ENCODE measurements around the gene SGPP2. TPM values are rescaled to one million over a fixed set of nuclear protein-coding genes. Genes with fewer than 3 reads are reported as not detected.
"Not testable (repeated sequence)": the region's sequence is repeated elsewhere in the genome, so short reads cannot be mapped to it uniquely, and the experiment has no call there.

The SGPP2 gene
- total RNA-seq, 4 donors from 2014 or later = 0.63 to 15.3 (median 7.2) TPM

GRCh38 chr2:222398446-222398885 lies 25.9 kb upstream of the SGPP2 start:
- no peak for ATAC-seq (ENCODE audit: low FRiP score)
- TF ChIP-seq, protein P1, sequence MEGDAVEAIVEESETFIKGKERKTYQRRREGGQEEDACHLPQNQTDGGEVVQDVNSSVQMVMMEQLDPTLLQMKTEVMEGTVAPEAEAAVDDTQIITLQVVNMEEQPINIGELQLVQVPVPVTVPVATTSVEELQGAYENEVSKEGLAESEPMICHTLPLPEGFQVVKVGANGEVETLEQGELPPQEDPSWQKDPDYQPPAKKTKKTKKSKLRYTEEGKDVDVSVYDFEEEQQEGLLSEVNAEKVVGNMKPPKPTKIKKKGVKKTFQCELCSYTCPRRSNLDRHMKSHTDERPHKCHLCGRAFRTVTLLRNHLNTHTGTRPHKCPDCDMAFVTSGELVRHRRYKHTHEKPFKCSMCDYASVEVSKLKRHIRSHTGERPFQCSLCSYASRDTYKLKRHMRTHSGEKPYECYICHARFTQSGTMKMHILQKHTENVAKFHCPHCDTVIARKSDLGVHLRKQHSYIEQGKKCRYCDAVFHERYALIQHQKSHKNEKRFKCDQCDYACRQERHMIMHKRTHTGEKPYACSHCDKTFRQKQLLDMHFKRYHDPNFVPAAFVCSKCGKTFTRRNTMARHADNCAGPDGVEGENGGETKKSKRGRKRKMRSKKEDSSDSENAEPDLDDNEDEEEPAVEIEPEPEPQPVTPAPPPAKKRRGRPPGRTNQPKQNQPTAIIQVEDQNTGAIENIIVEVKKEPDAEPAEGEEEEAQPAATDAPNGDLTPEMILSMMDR (IDR thresholded peaks at IDR 0.05) = no peak
- no peak for DNase-seq (ENCODE audit: low spot score)

DNA sequence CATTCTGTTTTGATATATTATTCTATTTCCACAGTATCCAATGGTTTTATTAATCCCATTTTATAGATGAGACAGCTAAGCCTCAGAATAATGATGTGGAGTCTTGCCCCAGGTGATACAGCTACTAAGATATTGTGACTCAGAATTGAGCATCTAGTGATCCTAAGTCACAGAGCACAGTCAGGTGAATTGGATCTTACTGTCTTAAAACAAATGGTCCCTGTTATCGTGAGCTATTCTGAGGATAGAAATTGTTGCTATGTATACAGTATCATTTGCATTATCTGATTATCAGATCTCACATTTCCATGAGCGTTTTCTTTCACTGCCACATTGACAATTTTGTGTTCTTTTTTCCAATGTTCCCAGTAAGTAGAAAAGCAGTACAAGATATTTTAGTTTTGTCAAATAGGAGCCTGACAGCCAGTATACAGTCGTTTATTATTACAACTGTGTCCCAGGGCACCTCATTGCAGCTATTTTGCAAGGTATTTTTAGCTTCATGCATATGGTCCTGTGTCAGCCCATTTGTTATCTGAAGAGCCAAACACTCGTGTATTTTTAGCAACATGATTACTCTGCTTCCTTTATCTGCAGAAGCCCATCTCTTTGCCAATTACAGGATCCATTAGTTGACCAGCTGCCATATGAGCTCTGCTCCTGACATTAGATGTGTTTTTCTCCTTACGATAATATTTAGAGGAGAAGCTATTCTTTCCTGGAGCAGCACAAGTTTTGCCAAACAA lies 25.1 kb upstream of the SGPP2 start:
- TF ChIP-seq, protein P1 (IDR thresholded peaks at IDR 0.05) = no peak
- no peak for DNase-seq (ENCODE audit: low spot score)
- ATAC-seq (ENCODE audit: low FRiP score) = no peak

GRCh38 chr2:222404151-222404905 lies 20.0 kb upstream of the SGPP2 start:
- ATAC-seq (ENCODE audit: low FRiP score) (no peak), DNase-seq (ENCODE audit: low spot score) (no peak)
- TF ChIP-seq, protein P1 (IDR thresholded peaks at IDR 0.05) = no peak

GRCh38 chr2:222408684-222409083 lies 15.7 kb upstream of the SGPP2 start:
- TF ChIP-seq, protein P1 (IDR thresholded peaks at IDR 0.05) = no peak
- ATAC-seq (ENCODE audit: low FRiP score) (no peak), DNase-seq (ENCODE audit: low spot score) (no peak)

DNA sequence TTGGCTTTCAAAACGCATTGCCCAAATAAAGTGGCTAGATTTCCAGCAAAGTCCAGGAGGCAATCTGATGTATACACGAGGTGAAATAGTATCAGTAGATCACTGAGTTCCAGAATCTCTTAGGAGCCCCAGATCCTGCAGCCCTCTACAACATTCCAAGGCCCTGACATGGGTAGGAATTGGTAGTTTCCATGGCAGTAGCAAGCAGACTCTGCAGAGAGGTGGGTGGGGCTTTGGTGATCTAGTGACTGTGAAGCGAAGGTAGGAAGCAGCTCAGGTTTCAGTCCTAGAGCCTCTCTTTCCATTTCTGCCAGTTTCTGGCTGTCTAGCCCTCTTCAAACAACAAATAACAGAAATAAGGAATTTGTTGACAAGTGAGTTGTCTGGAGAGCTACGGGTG lies 13.8 kb upstream of the SGPP2 start:
- ATAC-seq (ENCODE audit: low FRiP score) (no peak), DNase-seq (ENCODE audit: low spot score) (no peak)
- TF ChIP-seq, protein P1 (IDR thresholded peaks at IDR 0.05) = no peak

DNA sequence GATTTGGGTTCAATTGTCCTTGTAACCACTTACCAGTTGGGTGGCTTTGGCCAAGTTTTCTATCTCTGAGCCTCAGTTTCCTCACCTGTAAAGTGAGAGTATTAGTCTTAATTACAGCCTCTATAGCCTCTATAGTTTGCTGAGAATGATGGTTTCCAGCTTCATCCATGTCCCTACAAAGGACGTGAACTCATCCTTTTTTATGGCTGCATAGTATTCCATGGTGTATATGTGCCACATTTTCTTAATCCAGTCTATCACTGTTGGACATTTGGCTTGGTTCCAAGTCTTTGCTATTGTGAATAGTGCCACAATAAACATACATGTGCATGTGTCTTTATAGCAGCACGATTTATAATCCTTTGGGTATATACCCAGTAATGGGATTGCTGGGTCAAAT lies 12.0 kb upstream of the SGPP2 start:
- not testable (repeated sequence) for ATAC-seq (ENCODE audit: low FRiP score)

GRCh38 chr2:222413295-222413911 lies 10.9 kb upstream of the SGPP2 start:
- TF ChIP-seq, protein P1 (IDR thresholded peaks at IDR 0.05) = no peak
- no peak for ATAC-seq (ENCODE audit: low FRiP score)

More for the DNA sequence above, 12.0 kb upstream of the SGPP2 start:
- DNase-seq (ENCODE audit: low spot score) = not testable (repeated sequence)

More at GRCh38 chr2:222413295-222413911, 10.9 kb upstream of the SGPP2 start:
- no peak for DNase-seq (ENCODE audit: low spot score)

All from omental fat pad (tissue), 4 donors.